GM15510 (cell line): Measurements from ENCODE around the gene TOX2.

Source experiments
- POLR2A ChIP-seq: IDR thresholded peaks from 3 replicates; pipeline ENCODE4 v1.6.1; 2011; ENCODE audit warnings: borderline replicate concordance; ENCODE audit not compliant: insufficient read length; ENCODE audit errors: extremely low read depth

Gene TOX2

DNA sequence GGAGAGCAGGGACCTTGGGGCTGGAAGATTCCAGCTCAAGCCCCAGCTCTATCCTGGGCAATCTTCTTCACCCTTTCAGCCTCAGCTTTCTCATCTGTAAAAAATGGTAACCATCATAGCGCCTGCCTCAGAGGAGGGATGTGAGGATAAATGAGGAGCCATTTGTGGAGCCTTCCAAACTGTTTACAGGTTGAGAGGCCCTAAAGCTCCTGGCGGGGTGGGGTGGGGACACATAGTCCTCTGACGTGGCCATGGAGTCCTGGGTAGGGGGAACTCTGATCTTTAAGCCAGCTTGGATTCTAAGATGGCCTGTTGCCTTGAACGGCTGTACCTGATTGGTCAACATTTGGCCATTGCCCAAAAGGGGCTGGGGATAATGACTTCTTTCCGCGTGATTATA lies 111.1 kb downstream of the TOX2 start:
- no peak for TF ChIP-seq POLR2A

DNA sequence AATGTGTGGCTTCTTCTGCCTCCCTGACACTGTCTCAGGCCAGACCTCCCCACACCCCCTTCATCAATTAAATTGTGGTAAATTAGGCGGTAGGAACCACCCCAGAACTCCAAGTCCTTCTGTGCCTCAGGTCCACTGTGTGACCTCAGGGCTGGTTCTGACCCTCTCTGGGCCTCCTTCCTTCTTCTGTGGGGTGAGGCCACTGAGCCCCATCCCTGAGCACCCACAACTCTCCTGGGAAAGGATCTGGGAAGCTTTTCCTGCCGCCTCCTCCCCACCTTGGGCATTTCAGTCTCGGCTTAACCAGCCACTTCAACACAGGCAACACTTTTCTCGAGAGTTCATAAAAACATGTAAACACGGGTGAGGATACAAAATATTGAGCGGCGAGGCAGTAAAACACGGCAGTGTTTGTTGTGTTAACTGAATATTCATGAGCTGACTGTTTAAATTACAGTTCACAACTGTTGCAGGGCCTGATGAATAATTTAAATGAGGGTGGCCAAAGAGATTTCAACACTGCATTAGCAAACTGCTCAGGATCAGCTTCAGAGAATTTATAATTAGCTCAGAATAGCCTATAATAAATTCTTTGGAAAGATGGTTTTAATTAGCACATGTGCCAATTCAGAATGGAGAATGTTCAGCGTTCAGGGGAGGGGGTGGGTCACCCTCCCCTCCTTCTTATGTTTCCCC lies 112.1 kb downstream of the TOX2 start:
- TF ChIP-seq POLR2A, result no peak

DNA sequence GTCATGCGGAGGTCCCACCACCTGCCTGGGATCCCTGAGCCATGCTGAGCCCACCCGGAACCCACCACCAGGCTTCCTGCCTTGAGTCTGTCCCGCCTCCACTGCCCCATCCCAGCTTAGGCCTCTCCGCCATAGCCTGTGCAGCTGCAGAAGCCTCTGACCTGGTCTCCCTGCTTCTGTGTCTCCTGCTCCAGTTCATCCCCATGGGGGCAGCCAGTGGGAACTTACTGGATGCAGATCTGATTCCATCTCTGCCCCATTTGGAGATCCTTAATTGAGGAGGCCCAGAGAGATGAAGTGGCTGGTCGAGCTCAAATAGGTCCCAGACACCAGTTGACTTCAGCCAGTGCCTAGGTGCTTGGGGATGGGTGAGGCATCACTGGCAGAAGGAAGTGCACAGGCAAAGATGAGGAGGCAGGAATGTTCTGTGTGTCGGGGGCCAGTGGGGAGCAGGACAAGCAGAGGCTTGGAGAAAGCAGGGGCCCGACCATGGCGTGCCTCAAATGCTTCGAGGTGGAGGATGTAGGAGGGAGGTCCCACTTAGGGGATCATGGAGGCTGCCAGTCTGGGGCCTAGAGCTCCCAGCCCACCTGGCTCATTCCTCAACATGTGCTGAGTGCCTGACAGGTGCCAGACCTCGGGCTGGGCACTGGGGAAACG lies 112.8 kb downstream of the TOX2 start:
- no peak for TF ChIP-seq POLR2A

DNA sequence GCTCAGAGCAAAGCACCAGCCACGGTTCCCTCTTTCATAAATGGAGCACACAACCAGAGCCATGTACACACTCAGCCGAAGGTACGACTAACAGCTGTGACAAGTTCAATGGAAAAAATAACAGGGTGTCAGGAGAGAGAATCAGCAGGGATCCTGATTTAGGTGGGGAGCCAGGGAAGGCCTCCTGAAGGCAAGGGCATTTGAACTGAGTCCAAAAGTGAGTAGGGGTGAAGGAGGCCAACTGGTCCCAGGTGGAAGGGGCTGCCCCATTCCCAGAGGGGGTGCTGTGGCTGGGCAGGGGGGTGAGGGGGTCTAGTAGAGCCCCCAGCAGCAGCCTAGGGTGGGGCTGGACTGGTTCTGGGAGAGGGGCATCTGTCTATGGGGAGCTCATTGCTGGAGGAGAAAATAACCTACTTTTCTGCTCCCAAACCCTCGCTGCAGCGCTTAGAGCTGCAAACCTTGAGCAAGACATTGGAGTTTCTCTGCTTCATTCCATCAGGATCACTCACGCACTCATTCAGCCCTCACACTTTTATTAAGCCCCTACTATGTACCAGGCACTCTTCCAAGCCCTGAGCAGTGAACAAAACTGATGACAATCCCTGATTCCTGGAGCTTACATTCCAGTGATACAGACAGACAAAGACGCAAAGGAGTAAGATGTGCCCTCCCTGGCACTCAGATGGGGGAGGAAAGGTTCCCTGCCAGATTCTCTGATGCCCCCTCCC lies 113.5 kb downstream of the TOX2 start:
- TF ChIP-seq POLR2A, result no peak

DNA sequence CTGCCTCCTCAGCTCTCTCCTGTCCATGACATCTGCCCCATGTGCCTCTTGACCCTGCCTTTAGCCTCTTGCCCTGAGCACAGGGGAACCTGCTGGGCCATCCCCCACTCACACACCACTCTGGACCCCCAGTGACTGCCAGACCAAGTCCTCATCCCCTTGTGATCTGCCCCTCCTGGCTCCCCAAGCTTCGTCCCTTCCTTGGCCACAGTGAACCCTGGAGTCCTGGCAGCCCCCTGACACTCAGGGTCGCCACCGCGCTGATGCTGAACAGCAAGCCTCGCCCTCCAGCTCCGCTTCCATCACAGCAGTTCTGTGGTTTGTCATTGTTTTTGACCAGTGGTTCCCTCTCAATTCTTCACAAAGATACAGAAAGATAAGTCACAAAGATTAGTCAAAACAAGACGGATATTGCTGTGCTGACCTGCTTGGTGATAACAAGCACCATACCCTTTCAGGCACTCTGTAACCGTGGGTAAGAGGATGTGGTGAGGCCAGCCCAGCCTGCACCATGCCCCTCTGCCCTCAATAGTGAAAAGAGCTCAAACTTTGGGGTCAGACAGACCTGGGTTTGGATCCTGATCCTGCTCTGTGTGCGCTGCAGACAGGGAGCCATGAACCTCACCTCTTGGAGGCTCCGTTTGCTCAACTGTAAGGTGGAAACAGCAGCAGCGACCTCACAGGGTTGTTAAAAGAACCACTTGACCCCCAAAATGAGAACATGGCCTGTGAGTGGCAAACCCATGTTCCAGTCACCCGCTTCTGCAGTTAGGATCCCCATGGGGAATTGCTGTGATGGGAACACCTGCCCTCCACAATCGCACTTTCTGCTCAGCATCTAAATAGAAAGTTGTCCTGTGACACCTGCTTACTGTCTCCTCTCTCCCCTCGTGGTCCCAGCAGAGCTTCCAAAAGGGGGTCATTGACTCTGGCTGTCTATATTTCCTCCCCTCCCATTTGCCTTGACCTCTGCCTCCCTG lies 114.5 kb downstream of the TOX2 start:
- TF ChIP-seq POLR2A, result no peak

DNA sequence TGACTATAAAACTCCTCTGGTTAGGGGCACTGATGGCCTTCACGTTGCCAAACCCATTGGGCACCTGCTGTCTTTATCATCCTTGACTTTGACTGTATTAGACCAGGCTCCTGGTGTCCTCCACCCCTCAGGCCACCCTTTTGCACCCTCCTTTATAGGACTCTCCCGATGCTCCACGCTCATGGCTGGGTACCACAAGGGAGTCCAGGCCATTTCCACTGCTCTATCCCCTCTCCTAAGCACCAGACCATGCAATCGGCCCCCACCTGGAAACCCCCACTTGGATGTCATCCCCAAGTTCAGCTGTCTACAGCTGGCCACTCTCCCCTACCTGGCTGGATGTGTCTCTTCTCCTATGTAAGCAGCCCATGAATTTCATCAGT lies 115.2 kb downstream of the TOX2 start:
- no peak for TF ChIP-seq POLR2A

DNA sequence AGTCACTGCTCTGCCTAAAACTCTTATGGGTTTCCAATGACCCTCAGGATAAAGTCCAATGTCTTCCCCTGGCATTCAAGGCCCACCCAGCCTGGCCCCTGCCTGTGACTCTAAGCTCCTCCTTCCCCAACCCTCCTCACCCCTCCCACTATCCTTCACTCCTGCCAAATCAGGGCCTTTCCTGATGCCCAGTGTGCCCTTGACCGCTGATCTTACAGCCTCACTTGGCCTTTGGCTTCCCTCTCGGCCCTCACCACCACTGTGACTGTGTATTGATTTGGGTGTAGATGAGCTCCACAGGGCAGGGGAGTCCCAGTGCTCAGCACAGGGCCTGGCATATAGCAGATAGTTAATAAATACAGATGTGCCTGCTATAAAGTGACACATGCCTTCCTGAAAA lies 115.7 kb downstream of the TOX2 start:
- no peak for TF ChIP-seq POLR2A

DNA sequence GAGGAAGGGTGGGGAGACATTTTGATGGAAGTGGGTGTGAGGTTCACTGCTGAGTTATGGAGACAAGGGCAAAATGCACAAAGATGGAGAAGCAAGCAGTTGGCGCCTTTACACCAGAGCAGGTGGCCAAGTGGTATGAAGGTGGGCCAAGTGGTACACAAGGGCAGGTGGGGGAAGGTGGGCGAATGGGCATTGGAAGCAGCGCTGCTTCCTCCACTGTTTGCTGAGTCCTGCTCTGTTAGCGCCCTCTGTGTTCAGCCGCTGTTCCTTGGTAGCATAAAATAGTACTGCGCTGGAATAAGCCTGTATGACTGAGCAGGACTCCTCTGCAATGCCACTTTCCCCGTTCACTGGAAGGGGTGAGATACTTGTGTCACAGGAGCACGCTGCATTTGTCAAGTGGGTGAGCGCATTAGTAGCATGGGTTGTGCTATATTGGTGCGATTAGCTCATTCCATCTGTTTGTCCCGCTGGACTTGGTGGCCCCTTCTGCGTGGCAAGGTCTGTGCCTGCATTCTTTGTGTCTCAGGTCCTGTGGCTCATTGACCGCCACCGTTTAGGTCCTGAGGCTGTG lies 116.4 kb downstream of the TOX2 start:
- no peak for TF ChIP-seq POLR2A

DNA sequence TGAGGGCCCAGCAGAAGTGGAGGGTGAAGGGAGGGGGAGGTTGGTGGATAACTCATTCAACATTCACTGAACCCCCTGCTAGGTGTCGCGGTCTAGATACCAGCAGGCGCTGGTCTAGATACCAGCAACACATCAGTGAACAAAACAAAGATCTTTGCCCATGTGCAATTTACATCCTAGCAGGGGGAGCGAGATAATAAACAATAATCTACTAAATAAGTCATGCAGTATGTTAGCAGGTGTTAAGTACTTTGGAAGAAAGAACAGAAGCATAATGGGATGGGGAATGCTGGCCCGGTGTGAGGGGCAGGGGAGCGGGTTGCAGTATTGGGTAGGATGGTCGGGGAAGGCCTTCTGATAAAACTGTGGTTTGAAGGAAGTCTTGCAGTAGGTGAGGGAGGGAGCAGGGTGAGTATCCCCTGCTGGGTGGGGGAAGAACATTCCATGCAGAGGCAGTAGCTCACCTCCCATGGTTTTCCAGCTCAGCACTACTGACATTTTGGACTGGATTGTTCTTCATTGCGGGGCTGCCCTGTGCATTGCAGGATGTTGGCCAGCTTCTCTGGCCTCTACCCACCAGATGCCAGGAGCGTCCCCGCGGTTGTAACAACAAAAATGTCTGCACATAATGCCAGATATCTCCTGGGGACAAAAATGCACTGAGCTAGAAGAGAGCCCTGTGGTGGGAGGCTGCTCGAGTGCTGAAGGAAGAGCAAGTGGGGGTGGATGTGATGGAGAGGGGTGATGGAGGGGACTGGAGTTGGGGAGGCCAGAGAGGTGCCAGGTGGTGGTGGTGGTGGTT lies 117.3 kb downstream of the TOX2 start:
- no peak for TF ChIP-seq POLR2A

DNA sequence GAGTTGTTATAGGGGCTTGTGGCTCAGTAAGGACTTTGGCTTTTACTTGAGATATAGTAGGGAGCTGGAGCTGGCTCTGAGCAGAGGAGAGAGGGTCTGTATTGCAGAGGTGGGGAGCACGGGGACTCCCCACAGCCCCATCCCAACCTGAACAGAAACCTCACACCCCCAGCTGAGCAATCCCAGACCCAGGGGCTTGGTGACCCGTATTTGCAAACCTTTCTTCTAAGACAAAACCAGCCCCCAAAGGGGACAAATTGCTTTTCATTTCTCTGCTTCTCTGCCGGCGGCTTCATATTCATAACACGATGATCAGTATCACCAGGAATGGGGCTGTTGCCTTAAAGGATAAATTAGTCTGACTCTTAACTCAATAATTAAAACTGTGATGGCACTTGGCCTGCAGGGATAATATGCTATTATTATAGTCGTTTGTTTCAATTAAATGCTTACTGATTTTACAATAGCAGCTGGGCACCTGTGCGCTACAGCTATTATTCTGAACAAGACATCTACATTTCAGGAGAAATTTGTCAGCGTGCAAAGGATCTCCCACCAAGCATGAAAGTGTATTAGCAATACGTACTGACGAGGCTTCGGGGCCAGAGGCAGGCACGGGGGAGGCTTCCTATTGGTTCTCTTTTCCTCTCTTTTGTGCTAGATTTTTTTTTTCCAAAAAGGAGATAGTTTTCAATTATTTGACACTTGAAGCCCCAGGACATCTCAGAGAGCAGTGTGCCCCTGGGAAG lies 118.1 kb downstream of the TOX2 start:
- TF ChIP-seq POLR2A, result no peak

DNA sequence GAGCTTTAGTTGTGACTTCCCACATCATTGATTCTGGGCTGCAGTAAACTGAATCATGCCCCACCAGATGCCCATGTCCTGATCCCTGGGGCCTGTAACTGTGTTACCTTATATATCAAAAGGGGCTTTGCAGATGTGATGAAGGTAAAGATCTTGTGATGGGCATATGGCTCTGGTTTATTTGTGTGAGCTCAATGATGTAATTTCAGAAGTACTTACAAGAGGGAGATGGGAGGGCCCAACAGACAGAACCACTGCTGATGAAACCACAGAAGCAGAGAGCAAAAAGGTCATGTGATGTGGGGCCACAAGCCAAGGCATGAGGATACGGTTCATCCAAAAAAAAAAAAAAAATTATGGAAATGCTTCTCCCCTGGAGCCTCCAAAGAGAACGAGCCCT lies 118.7 kb downstream of the TOX2 start:
- TF ChIP-seq POLR2A, result no peak

DNA sequence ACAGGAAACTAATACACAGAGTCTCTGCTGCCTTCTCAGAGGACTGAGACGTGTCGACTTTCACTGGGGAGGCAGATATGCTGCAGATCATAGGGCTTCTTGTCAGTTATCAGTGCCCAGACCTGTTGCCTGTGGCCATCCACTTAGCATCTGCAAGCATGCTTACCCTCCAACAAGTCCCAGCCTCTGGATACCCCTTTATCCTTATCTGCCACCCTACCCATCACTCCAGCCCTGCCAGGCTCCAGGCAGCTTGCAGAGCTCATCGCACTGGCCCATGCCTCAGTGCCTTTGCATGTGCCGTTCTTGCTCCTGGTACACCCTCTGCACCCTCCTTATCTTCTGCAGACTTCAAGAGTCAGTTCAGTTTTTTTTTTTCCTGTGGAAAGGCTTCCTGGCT lies 119.2 kb downstream of the TOX2 start:
- TF ChIP-seq POLR2A, result no peak

DNA sequence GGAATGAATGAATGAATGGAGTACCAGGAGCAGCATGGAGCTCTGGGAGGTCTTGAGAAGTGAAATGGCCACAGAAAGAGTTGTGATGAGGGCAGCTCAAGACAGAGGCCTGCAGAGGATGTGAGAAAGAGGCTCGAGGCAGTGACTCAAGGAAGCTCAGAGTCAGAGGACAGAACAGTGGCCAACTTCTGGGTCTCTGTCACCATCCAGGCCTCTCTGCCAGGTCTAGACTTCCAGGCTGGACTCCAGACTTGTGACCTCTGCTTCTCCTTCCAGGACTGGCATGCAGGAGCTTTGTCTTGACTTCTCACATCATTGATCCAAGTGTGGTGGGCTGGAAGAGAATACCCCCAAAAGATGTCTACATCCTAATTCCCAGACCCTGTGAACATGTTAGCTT lies 119.8 kb downstream of the TOX2 start:
- no peak for TF ChIP-seq POLR2A
